HG03095 (cell line): Measurements from ENCODE around the gene MRPL51.
"Not testable (repeated sequence)": the region's sequence is repeated elsewhere in the genome, so short reads cannot be mapped to it uniquely, and the experiment has no call there.

Experiments used
- ATAC-seq: cut with Tn5 transposase; IDR thresholded peaks from one replicate; pipeline ENCODE4 v1.9.1; 2021; ENCODE audit warnings: moderate library complexity; ENCODE audit not compliant: unreplicated experiment

The MRPL51 gene

GRCh38 chr12:6489449-6489848 lies 3.6 kb downstream of the MRPL51 start:
- no peak for ATAC-seq

GRCh38 chr12:6488240-6488639 lies 4.8 kb downstream of the MRPL51 start:
- no peak for ATAC-seq

GRCh38 chr12:6478416-6478815 lies 14.6 kb downstream of the MRPL51 start:
- no peak for ATAC-seq

GRCh38 chr12:6477601-6478377 lies 15.3 kb downstream of the MRPL51 start:
- ATAC-seq: not testable (repeated sequence)

DNA sequence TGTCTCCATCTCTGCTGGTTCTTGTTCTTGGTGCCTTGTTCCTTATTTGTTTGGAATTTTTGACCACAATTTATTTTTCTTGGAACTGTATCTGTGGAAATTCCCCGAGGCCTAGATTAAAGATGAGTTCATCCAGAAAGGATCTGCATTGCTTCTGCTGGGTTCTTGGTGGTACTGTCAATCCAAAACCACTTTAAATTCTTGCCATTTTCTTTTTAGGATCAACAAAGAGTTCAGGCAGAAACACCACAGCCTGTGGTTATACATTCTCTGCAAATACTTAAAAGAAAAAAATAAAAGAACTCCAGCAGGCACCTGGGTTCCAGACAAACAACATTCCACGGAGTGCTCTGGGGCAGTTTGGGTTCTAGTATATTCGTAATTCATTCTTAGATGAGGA lies 16.6 kb downstream of the MRPL51 start:
- ATAC-seq: no peak

- ATAC-seq: not testable (repeated sequence)
These were observed 17.7 kb downstream of the MRPL51 start for GRCh38 chr12:6475233-6475975.

DNA sequence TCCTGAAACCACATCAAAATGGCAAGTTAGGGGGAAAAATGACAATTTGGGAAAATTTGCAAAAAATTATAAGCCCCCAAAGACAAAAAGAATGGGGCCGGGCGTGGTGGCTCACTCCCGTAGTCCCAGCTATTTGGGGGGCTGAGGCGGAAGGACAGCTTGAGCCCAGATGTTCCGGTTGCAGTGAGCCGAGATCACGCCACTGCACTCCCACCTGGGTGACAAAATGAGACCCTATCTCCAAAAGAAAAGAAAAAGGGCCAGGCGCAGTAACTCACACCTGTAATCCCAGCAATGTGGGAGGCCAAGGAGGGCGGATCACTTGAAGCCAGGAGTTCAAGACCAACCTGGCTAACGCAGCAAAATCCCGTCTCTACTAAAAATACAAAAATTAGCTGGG lies 20.6 kb downstream of the MRPL51 start:
- no peak for ATAC-seq

DNA sequence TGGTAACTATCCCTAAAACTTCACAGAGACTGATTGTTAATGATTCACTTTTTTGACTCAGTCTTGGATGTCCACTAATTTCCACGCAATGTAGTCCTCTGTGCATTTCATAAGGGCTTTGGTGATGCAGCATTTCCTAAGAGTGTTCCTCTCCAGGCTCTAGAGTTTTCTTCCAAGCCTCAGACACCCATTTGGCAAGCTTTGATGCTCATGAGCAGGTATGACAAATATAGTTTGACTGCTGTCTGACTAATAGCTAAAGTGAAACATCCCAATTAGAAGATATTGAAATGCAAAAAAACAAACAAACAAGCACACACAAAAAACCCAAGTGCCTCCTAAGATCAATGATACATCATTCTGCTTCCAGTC lies 21.1 kb downstream of the MRPL51 start:
- no peak for ATAC-seq

- peak; percentile 80 for ATAC-seq
These were observed 22.5 kb downstream of the MRPL51 start, which contains the start of gene VAMP1 for GRCh38 chr12:6470375-6471163. Gene VAMP1 (minus strand): TSS chr12:6470677. CDS start chr12:6470531, 146 bp downstream.

GRCh38 chr12:6469609-6470374 lies 23.3 kb downstream of the MRPL51 start:
- ATAC-seq: no peak

GRCh38 chr12:6469092-6469491 lies 24.0 kb downstream of the MRPL51 start:
- no peak for ATAC-seq

GRCh38 chr12:6468283-6468575 lies 24.8 kb downstream of the MRPL51 start:
- ATAC-seq: no peak

DNA sequence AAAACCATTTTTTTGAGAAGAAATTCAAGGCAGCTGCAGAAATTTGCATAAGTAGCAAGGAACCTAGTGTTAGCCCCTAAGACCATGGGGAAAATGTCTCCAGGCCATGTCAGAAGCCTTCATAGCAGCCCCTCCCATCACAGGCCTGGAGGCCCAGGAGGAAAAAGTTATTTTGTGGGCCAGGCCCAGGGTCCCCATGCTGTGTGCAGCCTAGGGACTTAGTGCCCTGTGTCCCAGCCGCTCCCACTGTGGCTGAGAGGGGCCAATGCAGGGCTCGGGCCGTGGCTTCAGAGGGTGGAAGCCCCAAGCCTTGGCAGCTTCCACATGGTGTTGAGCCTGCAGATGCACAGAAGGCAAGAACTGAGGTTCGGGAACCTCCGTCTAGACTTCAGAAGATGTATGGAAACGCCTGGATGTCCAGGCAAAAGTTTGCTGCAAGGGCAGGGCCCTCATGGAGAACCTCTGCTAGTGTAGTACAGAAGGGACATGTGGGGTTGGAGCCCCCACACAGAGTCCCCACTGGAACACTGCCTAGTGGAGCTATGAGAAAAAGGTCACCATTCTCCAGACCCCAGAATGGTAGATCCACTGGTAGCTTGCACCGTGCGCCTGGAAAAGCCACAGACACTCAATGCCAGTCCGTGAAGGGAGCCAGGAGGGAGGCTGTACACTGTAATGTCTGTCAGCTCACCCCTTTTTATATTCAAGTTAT lies 25.3 kb downstream of the MRPL51 start:
- not testable (repeated sequence) for ATAC-seq

GRCh38 chr12:6466751-6467150 lies 26.3 kb downstream of the MRPL51 start:
- ATAC-seq: not testable (repeated sequence)

DNA sequence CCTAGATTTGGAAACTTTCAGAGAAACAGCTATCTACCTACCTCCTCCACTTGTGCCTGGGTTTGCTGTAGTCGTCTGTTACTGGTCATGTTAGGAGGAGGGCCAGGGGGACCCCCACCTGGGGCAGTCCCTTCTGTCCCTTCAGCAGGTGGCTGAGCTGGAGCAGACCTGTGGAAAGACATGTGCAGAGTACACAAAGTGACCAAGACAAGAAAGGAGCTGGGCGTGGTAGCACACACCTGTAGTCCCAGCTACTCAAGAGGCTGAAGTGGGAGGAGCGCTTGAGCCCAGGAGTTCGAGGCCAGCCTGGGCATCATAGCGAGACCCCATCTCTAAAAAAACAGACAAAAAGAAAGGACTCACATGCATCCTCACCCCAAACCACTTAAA lies 26.9 kb downstream of the MRPL51 start:
- ATAC-seq: no peak

- ATAC-seq: no peak
These were observed 27.4 kb downstream of the MRPL51 start for GRCh38 chr12:6465467-6466183.

GRCh38 chr12:6464531-6464930 lies 28.5 kb downstream of the MRPL51 start:
- ATAC-seq: no peak

DNA sequence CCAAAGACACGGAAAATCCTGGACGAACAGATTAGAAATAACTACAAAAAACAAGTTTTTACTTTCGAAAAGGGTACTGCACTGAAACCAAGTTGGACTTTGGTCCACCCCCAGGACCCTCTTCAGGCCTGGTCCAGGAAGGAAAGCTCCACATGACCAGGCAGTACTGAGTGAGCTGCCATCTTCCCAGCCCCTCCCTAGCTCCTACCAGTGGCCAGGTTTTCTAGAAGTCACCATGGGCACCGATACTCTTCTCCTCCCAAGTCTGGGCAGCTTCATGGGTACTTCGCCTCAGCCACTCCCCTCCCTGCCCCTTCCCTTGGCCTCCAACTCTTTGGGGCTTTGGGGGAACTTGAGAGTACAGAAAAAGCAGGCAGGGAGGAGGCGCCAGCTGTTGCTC lies 29.2 kb downstream of the MRPL51 start:
- ATAC-seq: no peak

DNA sequence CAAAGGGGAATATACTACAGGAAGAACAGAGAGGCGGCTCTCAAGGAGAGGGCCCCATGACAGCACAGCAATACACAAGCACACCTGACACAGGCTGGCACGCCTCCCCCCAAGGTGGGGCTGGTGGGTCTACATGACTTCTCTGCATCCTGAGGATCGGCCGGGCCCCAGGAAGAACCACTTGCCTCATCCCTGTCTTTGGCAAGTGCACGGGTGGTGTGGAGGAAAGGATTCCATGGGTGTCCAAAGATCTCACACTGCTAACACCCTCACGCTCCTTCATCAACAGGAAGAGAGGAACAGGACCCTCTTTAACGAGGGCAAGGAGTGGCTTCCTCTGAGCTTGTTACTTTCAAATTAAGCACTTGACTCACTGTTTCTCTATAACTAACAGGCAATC lies 29.8 kb downstream of the MRPL51 start:
- no peak for ATAC-seq
